Amniotic stem cell (primary cell): ENCODE data around the gene DUSP15.
"Not testable (repeated sequence)": the region's sequence is repeated elsewhere in the genome, so short reads cannot be mapped to it uniquely, and the experiment has no call there.

Experiments used
- DNase-seq: peaks from one replicate; lab custom pipeline; 2025; lab: John Stamatoyannopoulos, UW

Gene DUSP15

DNA sequence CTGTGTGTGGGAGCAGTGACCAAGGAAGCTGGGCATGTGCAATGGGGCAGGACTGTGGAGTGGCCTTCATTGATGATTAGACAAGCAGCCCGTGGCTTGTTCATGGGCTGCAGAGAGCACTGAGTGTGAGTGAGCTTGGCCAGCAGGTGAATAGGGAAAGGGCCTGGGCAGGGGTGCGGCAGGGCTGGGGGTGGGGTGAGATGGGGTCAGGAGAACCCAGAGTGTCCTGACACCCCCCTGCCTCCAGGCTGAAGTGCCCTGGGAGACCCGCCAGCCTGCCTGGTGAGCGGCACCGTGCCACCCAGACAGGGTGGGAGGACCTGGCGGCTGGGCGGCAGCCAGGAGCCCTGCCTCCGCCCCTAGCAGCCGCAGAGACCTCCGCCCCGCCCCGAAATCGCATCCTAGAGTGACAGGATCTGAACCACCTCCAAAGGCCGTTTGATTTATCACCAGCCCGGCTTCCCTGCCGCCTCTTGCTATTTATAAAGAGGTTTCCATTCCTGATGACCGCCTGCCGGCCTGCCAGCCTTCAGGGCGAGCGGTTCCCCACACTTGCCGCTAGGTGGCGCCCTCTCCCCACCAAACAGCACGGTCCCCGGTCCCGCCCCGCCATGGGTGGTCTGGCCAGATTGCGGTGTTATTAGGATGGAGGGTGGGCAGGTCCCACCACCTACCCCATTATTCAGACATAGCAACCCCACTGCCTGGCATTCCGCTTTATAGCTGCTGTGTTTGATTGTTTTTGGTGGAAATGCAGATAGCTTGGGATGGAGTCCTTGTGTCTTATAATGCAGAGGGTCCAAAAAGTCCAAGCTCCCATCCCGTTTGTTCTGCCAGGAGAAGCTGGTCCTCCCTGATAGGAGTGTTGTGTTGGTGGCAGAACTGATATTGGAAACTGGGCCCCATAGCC lies 47.7 kb downstream of the DUSP15 start:
- no peak for DNase-seq

DNA sequence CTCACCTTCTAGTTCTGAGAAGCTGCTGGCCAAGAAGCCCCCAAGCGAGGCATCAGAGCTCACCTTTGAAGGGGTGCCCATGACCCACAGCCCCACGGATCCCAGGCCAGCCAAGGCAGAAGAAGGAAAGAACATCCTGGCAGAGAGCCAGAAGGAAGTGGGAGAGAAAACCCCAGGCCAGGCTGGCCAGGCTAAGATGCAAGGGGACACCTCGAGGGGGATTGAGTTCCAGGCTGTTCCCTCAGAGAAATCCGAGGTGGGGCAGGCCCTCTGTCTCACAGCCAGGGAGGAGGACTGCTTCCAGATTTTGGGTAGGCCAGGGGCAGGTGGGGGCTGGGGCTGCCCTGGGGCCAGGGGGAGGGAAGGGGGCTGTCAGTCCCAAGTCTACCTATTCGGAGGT lies 48.9 kb downstream of the DUSP15 start:
- DNase-seq = no peak

GRCh38 chr20:31820228-31820627 lies 50.1 kb downstream of the DUSP15 start:
- no peak for DNase-seq

GRCh38 chr20:31819083-31819784 lies 51.1 kb downstream of the DUSP15 start, which contains the start of gene MYLK2:
Gene MYLK2, plus strand, starts transcription at chr20:31819356. Its CDS starts 225 bp downstream, at chr20:31819581.
- no peak for DNase-seq

DNA sequence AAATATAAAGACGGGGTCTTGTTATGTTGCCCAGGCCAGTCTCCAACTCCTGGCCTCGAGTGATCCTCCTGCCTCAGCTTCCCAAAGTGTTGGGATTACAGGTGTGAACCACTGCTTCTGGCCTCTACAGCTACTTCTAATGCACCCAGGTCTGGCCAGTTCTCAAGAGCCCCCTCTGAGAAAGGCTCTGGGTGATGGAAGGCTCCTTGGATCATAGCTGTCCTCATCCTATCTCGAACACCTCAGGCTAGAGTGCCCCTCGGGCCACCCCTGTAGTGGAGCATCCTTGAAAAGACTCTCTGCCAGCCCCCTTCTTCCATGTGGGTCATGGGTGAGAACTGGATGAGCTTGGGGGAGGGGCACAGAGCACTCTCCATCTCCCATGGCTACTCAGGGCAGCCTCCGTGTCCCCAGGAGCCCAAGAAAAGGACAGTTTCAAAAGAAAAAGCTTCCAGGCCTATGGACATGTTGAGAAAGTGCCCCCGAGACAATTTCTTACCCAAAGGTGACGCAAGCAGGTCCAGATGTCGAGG lies 51.9 kb downstream of the DUSP15 start:
- no peak for DNase-seq

- DNase-seq = no peak
Measured at GRCh38 chr20:31817461-31817860, 52.9 kb downstream of the DUSP15 start.

GRCh38 chr20:31816221-31816620 lies 54.1 kb downstream of the DUSP15 start:
- DNase-seq = no peak

DNA sequence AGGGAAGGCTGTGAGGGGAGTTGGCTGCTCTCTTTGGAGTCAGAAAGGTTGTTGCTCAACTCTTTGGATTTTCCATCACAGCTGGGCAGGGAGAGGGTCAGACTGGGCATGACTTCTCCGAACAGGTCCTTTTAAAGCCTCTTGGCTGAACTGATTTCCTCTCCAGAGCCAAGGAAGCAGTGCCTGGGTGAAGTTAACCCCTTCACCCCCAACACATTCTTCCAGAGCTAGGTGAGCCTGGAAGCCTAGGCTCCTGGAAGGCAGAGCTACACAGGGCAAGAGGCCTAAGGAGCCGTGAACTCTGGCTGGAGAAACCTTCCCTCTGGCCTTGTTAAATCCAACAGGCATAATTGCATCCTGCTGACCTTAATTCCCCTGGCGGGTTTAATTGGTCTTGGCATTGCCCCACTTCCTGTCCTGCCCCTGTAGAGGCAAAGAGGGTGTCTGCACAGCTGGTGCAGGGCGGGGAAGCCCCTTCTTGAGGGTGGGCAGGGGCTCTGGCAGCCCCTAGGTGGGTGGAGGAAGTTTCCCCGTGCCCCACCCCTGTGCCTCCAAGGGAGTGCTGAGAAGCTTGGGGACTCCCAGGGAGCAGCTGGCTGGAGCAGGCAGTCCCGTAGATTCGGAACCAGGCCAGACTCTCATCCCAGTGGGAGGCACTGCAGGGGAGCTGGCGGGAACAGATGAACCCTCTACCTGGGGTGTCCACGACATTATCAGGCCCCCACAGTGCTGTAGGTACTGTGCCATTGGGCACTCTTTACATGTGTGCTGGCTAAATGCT lies 54.7 kb downstream of the DUSP15 start:
- DNase-seq = no peak

- not testable (repeated sequence) for DNase-seq
Measured at GRCh38 chr20:31814142-31814541, 56.2 kb downstream of the DUSP15 start.

DNA sequence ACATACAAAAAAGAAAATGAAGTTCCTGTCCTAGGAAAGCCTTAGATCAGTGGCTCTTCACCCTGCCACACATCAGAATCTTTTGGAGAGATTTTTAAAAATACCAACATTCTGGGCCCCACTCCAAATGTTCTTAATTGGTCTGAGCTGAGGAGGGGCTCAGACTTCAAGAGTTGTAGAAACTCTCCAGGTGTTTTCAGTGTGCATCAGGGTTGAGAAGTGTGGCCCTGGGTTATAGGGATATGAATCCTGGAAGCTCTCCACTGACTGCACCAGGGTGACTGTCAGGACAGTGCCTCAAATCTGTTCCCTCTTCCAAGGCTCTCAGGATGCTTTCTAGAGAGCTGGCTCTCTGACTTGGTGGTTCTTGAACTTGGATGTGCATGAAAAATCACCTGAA lies 56.7 kb downstream of the DUSP15 start:
- no peak for DNase-seq

DNA sequence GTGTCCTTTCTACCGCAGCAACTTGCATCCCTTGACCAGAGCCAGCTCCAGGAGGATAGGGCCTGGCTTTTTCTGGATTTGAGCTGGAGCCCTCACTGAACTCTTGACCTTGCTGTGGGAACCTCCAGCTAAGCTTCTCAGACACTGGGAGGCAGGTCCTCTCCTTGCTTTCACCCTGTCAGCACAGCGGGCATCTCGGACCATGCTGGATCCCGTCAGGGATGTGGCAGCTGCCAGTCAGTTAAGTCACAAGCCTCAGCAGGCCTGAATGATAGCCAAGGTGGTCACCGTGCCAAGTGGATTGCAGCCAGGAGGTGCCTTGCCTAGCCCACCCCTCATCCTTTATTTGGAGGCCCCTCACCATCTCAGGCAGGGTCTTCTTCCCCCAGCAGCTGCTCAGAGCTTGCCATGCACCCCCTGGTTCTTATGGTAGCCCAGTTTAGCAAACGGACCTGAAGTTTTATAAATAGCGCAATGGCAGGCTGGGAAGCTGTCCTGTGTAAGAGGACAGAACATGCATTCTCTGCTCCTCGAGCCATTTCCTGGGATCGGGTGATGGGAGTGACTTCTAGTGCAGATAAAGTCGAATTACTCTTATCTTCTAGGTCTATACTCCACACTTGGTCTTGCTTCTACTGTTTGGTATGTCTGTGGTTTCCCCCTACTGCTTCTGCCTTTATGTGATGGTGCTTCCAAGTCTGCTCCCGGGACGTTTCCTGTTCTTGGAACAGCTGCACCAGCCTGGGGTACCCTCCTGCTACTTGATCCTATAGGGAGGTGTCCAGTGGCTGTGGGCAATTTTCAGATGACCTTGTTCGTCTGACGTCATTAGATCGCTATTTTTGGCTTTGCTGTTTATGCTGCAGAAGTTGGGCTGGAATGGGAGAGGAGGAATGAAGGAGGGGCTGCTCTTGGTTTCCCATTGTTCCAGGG lies 58.3 kb downstream of the DUSP15 start:
- DNase-seq = peak; percentile 27

DNA sequence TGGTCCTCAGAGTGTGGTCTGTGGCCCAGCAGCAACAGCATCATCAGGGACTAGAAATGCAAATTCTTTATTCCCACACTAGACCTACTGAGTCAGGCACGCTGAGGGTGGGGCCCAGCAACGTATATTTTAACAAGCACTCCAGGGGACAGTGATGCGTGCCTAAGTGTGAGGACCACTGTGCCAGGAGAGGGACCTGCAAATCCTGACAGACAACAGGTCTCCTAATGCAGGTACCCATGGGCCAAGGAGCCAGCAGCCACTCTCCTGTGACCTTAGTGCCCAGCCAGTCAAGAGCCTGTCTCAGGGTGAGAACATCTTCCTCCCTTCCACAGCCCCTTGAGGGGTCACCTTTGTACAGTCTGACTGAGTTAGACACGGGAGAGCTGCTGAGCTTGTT lies 59.1 kb downstream of the DUSP15 start:
- DNase-seq = no peak
